GM19455 (cell line): Measurements from ENCODE around the gene PTCH2.

Source experiments
- ATAC-seq: cut with Tn5 transposase; IDR thresholded peaks from one replicate; pipeline ENCODE4 v1.9.1; 2021; ENCODE audit not compliant: unreplicated experiment

PTCH2 gene

GRCh38 chr1:44784094-44785028 is 58.7 kb downstream of the PTCH2 start:
- no peak for ATAC-seq

DNA sequence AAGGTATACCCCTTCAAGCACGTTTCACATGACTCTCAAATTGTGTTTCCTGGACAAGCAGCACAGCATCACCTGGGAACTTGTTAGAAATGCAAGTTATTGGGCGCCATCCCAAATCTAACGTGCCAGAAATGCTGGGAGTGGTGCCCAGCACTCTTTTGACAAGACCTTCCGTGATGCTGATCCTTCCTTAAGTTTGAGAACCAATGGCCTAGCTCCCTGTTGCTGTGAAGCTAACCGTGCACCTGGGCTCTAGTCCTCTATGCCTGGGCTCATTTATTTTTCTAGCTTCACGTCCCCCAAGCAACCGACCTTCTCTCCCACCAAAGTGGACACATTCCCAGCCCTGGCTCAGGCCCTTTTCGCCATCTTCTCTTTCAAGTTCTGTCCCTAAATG is 59.4 kb downstream of the PTCH2 start:
- no peak for ATAC-seq

DNA sequence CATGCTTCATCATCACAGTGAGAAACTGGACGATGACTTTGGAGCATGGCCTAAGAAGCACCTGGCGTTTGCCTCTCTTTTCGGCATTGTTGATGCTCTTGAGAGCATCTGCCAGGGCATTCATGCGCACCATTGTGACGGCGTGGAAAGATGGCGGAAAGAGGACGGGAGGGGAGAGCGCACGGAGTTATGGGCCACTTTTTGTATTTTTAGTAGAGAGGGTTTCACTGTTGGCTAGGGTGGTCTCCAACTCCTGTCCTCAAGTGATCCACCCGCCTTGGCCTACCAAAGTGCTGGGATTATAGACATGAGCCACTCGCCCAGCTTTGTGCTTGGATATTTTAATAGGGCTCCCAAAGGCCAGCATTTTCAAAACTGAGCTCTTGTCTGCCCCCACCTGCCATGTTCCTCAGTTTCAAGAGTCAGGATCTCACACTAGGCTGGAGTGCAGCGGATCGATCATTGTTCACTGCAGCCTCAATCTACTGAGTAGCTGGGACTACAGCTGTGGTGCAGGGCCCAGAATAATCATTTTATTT is 62.4 kb downstream of the PTCH2 start:
- ATAC-seq: no peak

DNA sequence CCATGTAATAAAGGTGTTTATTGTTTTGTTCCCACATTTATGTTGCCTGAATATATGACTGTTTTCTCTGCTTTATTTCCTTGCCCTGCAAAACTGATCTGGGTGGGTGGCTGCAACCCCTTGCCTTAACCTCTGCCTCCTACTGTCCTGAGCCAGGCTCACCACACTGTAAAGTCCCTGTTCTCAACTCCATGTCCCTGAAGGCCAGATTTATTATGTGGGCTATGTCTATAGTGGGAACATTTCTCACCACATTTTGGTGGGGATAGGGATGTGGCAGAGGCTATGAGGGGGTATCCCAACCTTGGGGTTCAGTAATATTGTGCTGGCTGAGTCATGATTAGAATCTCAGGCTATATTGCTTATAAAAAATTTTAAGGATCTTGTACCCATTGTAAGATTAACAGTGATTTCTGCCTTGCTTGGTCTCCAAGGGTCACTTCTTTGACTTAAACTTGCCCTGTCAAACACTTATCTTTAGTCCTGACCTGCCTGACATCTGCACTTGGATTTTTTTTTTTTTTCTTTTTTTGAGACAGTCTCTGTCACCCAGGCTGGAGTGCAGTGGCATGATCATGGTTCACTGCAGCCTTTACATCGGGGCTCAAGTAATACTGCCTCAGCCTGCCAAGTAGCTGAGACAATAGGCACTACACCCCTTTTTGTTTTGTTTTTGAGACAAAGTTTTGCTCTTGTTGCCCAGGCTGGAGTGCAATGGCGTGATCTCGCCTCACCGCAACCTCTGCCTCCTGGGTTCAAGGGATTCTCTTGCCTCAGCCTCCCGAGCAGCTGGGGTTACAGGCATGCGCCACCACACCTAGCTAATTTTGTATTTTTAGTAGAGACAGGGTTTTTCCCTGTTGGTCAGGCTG is 64.1 kb downstream of the PTCH2 start:
- ATAC-seq: no peak

GRCh38 chr1:44777969-44778635 is 65.0 kb downstream of the PTCH2 start:
- ATAC-seq: no peak

DNA sequence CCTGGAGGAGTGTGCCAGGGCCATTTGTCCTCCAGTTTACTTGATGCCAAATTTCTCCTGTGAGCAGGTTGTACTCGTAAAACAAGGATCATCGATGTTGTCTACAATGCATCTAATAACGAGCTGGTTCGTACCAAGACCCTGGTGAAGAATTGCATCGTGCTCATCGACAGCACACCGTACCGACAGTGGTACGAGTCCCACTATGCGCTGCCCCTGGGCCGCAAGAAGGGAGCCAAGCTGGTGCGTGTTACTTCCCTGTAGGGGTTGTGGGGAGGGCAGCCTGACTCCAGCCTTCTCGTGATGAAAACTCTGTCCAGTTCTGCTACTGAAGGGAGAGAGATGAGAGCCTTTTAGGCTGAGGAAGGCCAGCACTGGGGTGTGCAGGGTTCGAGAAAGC is 65.5 kb downstream of the PTCH2 start:
- ATAC-seq: no peak

DNA sequence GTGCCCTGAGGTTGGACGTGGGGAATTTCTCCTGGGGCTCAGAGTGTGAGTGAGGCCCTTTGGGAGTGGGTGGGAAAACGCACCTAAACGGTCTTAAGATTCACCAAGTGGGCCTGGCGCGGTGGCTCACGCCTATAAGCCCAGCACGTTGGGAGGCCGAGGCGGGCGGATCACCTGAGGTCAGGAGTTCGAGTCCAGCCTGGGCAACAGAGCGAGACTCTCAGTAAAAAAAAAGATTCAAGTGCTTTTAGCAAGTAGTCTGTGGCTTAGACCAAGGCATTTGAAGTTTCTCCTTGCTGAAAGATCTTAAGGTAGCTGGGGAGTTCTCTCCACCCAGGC is 66.4 kb downstream of the PTCH2 start:
- ATAC-seq: no peak

GRCh38 chr1:44775930-44776729 is 66.9 kb downstream of the PTCH2 start:
- ATAC-seq: peak; percentile 19

DNA sequence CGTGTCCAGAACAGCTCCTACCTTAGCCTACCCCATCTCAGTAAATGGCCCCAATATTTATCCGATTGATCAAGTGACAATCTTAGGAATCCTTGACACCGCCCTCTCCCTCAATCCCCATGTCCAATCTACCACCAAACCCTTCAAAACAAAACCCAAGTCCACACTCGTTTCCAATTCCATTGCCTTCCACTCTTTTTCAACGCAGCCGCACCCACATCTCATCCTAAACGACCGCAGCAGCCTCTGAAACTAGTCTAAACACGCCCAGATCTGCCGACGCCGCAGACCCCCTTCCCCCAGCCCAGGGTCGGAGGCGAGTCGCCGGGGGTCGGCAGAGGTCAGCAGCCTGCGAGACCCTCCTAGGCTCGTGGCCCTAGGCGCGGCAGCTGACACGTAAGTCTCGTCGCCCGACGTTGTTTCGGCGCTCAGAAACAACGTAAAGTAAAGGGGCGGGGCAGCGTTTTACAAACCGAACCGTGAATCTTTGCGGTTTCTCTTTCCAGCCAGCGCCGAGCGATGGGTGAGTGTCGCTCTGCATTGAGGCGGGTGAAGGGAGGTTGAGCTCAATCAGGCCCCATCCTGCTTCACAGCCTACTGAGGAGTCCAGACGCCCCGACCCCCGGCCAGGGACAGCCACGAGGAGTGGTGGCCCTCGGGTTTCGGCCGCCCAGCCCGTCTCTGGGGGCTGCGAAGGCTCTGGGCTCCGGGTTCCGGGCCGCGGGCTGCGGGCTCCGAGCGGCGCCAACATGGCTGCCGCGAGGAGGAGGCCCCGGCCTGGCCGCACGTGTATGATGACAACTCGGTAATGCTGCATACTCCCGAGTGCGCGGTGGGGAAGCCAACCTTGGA is 67.7 kb downstream of the PTCH2 start, which contains the start of gene RPS8:
TSS of gene RPS8 (plus strand) at position 463 of the 852 bp plus-strand sequence. CDS start at position 520, 57 bp downstream.
- peak; percentile 82 for ATAC-seq
